ENCODE data around the gene KNSTRN.

The KNSTRN gene

GRCh38 chr15:40409366-40409765 lies 26.8 kb downstream of the KNSTRN start:
- no peak overlapping the region for H3K4me3 ChIP-seq (ENCODE audit: low read depth, low read length)
- TF ChIP-seq, protein P1, sequence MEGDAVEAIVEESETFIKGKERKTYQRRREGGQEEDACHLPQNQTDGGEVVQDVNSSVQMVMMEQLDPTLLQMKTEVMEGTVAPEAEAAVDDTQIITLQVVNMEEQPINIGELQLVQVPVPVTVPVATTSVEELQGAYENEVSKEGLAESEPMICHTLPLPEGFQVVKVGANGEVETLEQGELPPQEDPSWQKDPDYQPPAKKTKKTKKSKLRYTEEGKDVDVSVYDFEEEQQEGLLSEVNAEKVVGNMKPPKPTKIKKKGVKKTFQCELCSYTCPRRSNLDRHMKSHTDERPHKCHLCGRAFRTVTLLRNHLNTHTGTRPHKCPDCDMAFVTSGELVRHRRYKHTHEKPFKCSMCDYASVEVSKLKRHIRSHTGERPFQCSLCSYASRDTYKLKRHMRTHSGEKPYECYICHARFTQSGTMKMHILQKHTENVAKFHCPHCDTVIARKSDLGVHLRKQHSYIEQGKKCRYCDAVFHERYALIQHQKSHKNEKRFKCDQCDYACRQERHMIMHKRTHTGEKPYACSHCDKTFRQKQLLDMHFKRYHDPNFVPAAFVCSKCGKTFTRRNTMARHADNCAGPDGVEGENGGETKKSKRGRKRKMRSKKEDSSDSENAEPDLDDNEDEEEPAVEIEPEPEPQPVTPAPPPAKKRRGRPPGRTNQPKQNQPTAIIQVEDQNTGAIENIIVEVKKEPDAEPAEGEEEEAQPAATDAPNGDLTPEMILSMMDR (IDR thresholded peaks at IDR 0.05; ENCODE audit: low read depth, low read length), result no peak

- TF ChIP-seq, protein P1 (IDR thresholded peaks at IDR 0.05; ENCODE audit: low read depth, low read length), result no peak
Measured at GRCh38 chr15:40410476-40410875, 28.0 kb downstream of the KNSTRN start.

GRCh38 chr15:40412095-40412759 lies 29.7 kb downstream of the KNSTRN start:
- no peak overlapping the region for H3K4me3 ChIP-seq (ENCODE audit: low read depth, low read length)
- TF ChIP-seq, protein P1 (IDR thresholded peaks at IDR 0.05; ENCODE audit: low read depth, low read length), result no peak

More at GRCh38 chr15:40410476-40410875, 28.0 kb downstream of the KNSTRN start:
- H3K4me3 ChIP-seq (ENCODE audit: low read depth, low read length), result no peak overlapping the region

- H3K4me3 ChIP-seq (ENCODE audit: low read depth, low read length), result no peak overlapping the region
- TF ChIP-seq, protein P1 (IDR thresholded peaks at IDR 0.05; ENCODE audit: low read depth, low read length), result no peak
Measured at GRCh38 chr15:40413036-40413435, 30.5 kb downstream of the KNSTRN start.

DNA sequence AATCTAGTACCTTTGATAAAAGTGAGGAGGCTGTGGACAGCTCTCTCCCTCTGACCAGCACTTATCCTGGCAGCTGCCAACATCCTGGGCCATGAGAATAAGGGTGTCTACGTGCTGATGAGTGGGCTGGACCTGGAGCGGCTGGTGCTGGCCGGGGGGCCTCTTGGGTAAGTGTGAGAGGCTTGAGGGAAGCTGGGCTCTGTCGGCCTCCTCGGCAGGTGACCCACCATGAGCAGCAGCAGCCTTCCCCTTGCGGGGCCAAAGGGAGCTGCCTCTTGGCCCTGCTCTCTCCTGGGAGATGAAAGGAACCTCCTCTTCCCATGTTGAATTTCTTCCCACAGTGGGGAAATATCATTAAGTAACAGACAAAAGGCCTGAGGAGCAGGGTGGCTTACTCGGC lies 32.3 kb downstream of the KNSTRN start:
- TF ChIP-seq, protein P1 (IDR thresholded peaks at IDR 0.05; ENCODE audit: low read depth, low read length), result no peak

DNA sequence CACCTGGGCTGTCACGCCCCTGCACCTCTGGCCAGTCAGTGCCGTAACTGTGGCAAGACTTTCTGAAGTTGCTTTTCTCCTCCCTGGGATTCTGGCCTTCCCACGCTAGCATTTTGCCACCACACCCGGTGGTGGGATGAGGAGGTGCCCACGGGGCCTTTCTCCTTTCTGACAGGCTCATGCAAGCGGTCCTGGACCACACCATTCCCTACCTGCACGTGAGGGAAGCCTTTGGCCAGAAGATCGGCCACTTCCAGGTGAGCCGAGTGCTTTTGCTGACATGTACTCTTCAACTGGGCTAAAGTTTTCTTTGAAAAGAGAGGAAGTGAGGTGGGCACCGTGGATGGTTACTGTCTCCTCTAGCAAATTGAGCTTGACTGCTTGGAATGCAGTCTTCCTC lies 32.7 kb downstream of the KNSTRN start:
- no peak overlapping the region for H3K4me3 ChIP-seq (ENCODE audit: low read depth, low read length)
- TF ChIP-seq, protein P1 (IDR thresholded peaks at IDR 0.05; ENCODE audit: low read depth, low read length), result no peak

More for the DNA sequence above, 32.3 kb downstream of the KNSTRN start:
- no peak overlapping the region for H3K4me3 ChIP-seq (ENCODE audit: low read depth, low read length)

DNA sequence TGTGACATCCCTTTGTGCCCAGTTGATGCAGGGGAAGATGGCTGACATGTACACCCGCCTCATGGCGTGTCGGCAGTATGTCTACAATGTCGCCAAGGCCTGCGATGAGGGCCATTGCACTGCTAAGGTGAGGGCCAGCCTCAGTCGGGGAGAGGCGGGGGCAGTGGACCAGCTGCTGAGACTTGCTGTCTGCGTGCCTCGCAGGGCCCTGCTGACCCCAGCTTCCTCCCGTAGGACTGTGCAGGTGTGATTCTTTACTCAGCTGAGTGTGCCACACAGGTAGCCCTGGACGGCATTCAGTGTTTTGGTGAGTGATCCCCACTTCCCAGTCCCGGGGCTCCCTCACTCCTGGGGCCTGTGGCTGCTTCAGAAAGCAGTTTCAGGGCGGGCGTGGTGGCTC lies 33.5 kb downstream of the KNSTRN start:
- TF ChIP-seq, protein P1 (IDR thresholded peaks at IDR 0.05; ENCODE audit: low read depth, low read length), result no peak
- no peak overlapping the region for H3K4me3 ChIP-seq (ENCODE audit: low read depth, low read length)

All from WI38 (cell line).